NT2/D1 (cell line): ENCODE data around the gene FUBP3.

ENCODE experiments used
- SUZ12 ChIP-seq: IDR thresholded peaks from 2 replicates; pipeline ENCODE4 v1.6.1; 2011; ENCODE audit not compliant: insufficient read length, insufficient read depth; ENCODE audit errors: extremely low read depth
- YY1 ChIP-seq: IDR thresholded peaks from 2 replicates; pipeline ENCODE4 v1.6.1; 2011; ENCODE audit not compliant: insufficient read length, insufficient read depth
- ZNF274 ChIP-seq: IDR thresholded peaks from 2 replicates; pipeline ENCODE4 v1.6.1; 2011; ENCODE audit warnings: mild to moderate bottlenecking, low read depth, low read length

- TF ChIP-seq YY1, result no peak
- no peak for TF ChIP-seq ZNF274
- TF ChIP-seq SUZ12, result no peak
These were observed 88.8 kb downstream of the FUBP3 start for GRCh38 chr9:130668196-130668595.
